Osteoblast (primary cell): ENCODE results near the gene TNP2. TPM values are rescaled to one million over a fixed set of nuclear protein-coding genes. Genes with fewer than 3 reads are reported as not detected.

Experiments
- DNase-seq: peaks from one replicate; pipeline ENCODE4 v3.0.0; 2011; ENCODE audit warnings: low spot score, mixed read lengths; ENCODE audit not compliant: insufficient read length; ENCODE audit errors: missing footprints
- H2AFZ ChIP-seq: 2 replicates; pipeline ENCODE4 v1.6.0; 2011; ENCODE audit warnings: mild to moderate bottlenecking, low read length
- H3K27ac ChIP-seq: 2 replicates; pipeline ENCODE4 v1.5.1; 2011; ENCODE audit warnings: mild to moderate bottlenecking, low read depth, low read length, moderate library complexity
- H3K27me3 ChIP-seq: 2 replicates; pipeline ENCODE4 v1.6.0; 2012; ENCODE audit warnings: mild to moderate bottlenecking, control low read depth, inconsistent platforms, low read length, moderate library complexity; ENCODE audit not compliant: insufficient read depth
- H3K36me3 ChIP-seq: 2 replicates; pipeline ENCODE4 v1.5.1; 2011; ENCODE audit warnings: mild to moderate bottlenecking, low read length, control low read depth, moderate library complexity; ENCODE audit not compliant: insufficient read depth
- H3K4me1 ChIP-seq: 2 replicates; pipeline ENCODE4 v1.5.1; 2011; ENCODE audit warnings: mild to moderate bottlenecking, low read length, control low read depth, moderate library complexity; ENCODE audit not compliant: insufficient read depth
- H3K4me2 ChIP-seq: 2 replicates; pipeline ENCODE4 v1.6.0; 2011; ENCODE audit warnings: mild to moderate bottlenecking, low read length; ENCODE audit not compliant: insufficient read depth
- H3K4me3 ChIP-seq: fragments of 200-600 bp; sonication (generic); 3 replicates; pipeline ENCODE4 v1.5.1; 2012; ENCODE audit warnings: mild to moderate bottlenecking, low read length, inconsistent platforms; ENCODE audit not compliant: insufficient read depth
- H3K79me2 ChIP-seq: 2 replicates; pipeline ENCODE4 v1.6.0; 2012; ENCODE audit warnings: mild to moderate bottlenecking, low read length, control low read depth, inconsistent platforms; ENCODE audit not compliant: insufficient read depth
- H3K9me3 ChIP-seq: 2 replicates; pipeline ENCODE4 v1.5.1; 2011; ENCODE audit warnings: low read depth, low read length, control low read depth
- H4K20me1 ChIP-seq: 2 replicates; pipeline ENCODE4 v1.6.0; 2012; ENCODE audit warnings: mild to moderate bottlenecking, low read length, control low read depth; ENCODE audit not compliant: insufficient read depth
- total RNA-seq: library from RNA; depleted of rRNA; stranded (reverse); fragments of >200 nt; gene quantifications from 2 replicates; pipeline ENCODE4 v1.2.3, GENCODE V29; 2012
- TF ChIP-seq, protein P1 (sequence below): IDR thresholded peaks from 2 replicates; pipeline ENCODE4 v1.5.1; 2011; ENCODE audit warnings: mild to moderate bottlenecking, low read depth, low read length, moderate library complexity; ENCODE audit errors: extremely low read depth

The TNP2 gene
- total RNA-seq, 1 donor: not detected

- DNase-seq: no peak
- no peak overlapping the region for H2AFZ ChIP-seq
Measured at GRCh38 chr16:11235703-11235991, 33.5 kb downstream of the TNP2 start.

GRCh38 chr16:11234884-11235702, 34.0 kb downstream of the TNP2 start:
- DNase-seq: no peak
- Histone ChIP-seq H3K36me3 (no peaks in the 10 kb centered on the region), H3K9me3 (no peaks in the 10 kb centered on the region), H3K27ac (no peak overlapping the region), H4K20me1 (no peaks in the 10 kb centered on the region), H3K4me3 (no peak overlapping the region), H3K27me3 (no peaks in the 10 kb centered on the region), H2AFZ (no peak overlapping the region), H3K4me1 (no peaks in the 10 kb centered on the region), H3K79me2 (no peaks in the 10 kb centered on the region), H3K4me2 (no peak overlapping the region)
- TF ChIP-seq, protein P1, sequence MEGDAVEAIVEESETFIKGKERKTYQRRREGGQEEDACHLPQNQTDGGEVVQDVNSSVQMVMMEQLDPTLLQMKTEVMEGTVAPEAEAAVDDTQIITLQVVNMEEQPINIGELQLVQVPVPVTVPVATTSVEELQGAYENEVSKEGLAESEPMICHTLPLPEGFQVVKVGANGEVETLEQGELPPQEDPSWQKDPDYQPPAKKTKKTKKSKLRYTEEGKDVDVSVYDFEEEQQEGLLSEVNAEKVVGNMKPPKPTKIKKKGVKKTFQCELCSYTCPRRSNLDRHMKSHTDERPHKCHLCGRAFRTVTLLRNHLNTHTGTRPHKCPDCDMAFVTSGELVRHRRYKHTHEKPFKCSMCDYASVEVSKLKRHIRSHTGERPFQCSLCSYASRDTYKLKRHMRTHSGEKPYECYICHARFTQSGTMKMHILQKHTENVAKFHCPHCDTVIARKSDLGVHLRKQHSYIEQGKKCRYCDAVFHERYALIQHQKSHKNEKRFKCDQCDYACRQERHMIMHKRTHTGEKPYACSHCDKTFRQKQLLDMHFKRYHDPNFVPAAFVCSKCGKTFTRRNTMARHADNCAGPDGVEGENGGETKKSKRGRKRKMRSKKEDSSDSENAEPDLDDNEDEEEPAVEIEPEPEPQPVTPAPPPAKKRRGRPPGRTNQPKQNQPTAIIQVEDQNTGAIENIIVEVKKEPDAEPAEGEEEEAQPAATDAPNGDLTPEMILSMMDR: no peak

More at GRCh38 chr16:11235703-11235991, 33.5 kb downstream of the TNP2 start:
- Histone ChIP-seq H3K4me2 (no peak overlapping the region), H3K79me2 (no peaks in the 10 kb centered on the region), H3K27me3 (no peaks in the 10 kb centered on the region), H3K36me3 (no peaks in the 10 kb centered on the region), H3K9me3 (no peaks in the 10 kb centered on the region), H4K20me1 (no peaks in the 10 kb centered on the region), H3K4me3 (no peak overlapping the region), H3K4me1 (no peaks in the 10 kb centered on the region), H3K27ac (no peak overlapping the region)
- TF ChIP-seq, protein P1: no peak

DNA sequence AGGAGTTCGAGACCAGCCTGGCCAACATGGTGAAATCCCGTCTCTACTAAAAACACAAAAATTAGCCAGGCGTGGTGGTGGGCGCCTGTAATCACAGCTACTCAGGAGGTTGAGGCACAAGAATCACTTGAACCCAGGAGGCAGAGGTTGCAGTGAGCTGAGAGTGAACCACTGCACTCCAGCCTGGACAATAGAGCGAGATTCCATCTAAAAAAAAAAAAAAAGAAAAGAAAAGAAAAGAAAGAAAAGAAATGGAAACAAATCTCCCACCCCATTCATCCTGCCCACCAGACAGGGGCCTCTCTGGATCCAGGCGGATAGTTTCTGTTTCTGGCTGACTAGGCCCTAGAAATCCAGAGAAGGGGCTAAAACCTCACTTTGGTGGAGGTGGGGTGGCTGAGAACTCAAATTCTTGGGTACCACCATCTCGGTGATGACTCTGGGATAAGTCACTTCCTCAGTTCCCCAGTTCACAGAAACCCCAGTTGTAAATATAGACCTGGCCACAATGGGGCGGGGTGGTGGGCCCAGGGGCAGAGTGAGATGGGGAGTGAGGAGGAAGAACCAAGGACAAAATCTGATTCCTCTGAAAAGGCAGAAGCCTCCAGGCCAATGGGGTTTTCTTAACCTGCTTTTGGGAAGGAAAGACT, 35.3 kb downstream of the TNP2 start:
- TF ChIP-seq, protein P1: no peak

More for the DNA sequence above, 35.3 kb downstream of the TNP2 start:
- H3K79me2 ChIP-seq: no peaks in the 10 kb centered on the region
- no peaks in the 10 kb centered on the region for H3K4me1 ChIP-seq
- H3K36me3 ChIP-seq: no peaks in the 10 kb centered on the region
- no peak overlapping the region for H3K4me2 ChIP-seq
- no peaks in the 10 kb centered on the region for H4K20me1 ChIP-seq
- no peak overlapping the region for H2AFZ ChIP-seq
- H3K9me3 ChIP-seq: no peaks in the 10 kb centered on the region
- H3K27ac ChIP-seq: no peak overlapping the region
- H3K27me3 ChIP-seq: no peaks in the 10 kb centered on the region
- no peak overlapping the region for H3K4me3 ChIP-seq
- DNase-seq: no peak
